Endothelial cell of umbilical vein (primary cell): Measurements from ENCODE around the gene TPSG1.

Source experiments
- EZH2 ChIP-seq: IDR thresholded peaks from 2 replicates; pipeline ENCODE4 v1.6.1; 2012; ENCODE audit warnings: borderline replicate concordance, low read depth, mild to moderate bottlenecking, moderate library complexity, low read length, inconsistent platforms; ENCODE audit not compliant: severe bottlenecking
- POLR2A ChIP-seq: IDR thresholded peaks from 2 replicates; pipeline ENCODE4 v1.6.1; 2012; ENCODE audit warnings: low read depth, mild to moderate bottlenecking, control low read depth, low read length
- POLR2AphosphoS5 ChIP-seq: IDR thresholded peaks from 2 replicates; pipeline ENCODE4 v1.6.1; 2012; ENCODE audit warnings: low read depth, mild to moderate bottlenecking, control low read depth, low read length, moderate library complexity; ENCODE audit not compliant: insufficient read depth
- TF ChIP-seq, protein P1 (sequence below), 2 donors: IDR thresholded peaks; 1 replicate in 1 of 2; 2 replicates in 1 of 2; pipeline ENCODE4 v1.5.1; 2011; ENCODE audit warnings: low read length in 2 of 2, mild to moderate bottlenecking in 2 of 2, moderate library complexity in 2 of 2, control low read depth in 1 of 2, inconsistent platforms in 1 of 2, low read depth in 1 of 2; ENCODE audit not compliant: insufficient read depth in 1 of 2; ENCODE audit errors: extremely low read depth in 1 of 2

GRCh38 chr16:1260101-1260680 is 35.1 kb upstream of the TPSG1 start:
- TF ChIP-seq POLR2AphosphoS5 = no peak
- TF ChIP-seq, protein P1, sequence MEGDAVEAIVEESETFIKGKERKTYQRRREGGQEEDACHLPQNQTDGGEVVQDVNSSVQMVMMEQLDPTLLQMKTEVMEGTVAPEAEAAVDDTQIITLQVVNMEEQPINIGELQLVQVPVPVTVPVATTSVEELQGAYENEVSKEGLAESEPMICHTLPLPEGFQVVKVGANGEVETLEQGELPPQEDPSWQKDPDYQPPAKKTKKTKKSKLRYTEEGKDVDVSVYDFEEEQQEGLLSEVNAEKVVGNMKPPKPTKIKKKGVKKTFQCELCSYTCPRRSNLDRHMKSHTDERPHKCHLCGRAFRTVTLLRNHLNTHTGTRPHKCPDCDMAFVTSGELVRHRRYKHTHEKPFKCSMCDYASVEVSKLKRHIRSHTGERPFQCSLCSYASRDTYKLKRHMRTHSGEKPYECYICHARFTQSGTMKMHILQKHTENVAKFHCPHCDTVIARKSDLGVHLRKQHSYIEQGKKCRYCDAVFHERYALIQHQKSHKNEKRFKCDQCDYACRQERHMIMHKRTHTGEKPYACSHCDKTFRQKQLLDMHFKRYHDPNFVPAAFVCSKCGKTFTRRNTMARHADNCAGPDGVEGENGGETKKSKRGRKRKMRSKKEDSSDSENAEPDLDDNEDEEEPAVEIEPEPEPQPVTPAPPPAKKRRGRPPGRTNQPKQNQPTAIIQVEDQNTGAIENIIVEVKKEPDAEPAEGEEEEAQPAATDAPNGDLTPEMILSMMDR (IDR thresholded peaks at IDR 0.05; ENCODE audit: extremely low read depth in 1 of 2, insufficient read depth in 1 of 2, low read depth in 1 of 2, low read length in 2 of 2) = no peak
- no peak for TF ChIP-seq POLR2A
- no peak for TF ChIP-seq EZH2
